ENCODE results near the gene NEDD4.

DNA sequence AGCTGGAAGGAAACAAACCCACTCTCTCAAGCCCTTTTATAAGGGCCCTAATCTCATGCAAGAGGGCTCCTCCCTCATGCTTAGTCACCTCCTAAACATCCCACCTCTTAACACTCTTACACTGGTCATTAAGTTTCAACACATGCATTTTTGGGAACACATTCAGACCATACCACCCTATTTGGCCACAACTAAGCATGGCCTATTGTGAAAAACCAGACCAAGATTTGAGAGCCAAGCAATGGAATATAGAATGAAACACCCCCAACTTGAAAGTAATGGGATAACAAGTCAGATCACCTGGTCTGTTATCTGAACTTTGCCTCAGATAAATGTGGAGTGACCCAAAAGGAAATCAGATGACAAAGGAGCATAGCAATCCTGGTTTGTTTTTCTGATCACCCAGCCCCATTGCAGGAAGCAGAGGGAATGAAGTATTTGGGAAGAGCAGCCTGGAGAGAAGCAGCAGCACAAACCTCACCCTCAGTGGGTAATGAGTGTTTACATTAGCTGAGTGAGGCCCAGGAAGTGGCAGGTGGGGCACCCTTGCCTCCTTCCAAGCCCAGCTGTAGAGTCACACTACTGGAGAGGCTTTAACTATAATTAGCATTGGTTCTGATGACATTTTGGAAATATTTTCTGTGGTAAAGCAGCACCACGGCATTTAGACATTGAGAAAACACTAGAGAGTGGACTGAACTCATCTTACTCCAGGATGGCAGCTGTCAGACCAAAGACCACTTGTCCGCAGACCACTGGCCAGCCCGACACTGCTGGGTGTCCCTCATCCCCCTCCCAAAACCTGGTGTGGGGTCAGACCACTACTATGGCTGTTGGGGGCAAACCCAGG, 201.6 kb downstream of the NEDD4 start:
- no peak for TF ChIP-seq CTCF (IDR thresholded peaks at IDR 0.05)
- no peak for TF ChIP-seq POLR2A (IDR thresholded peaks at IDR 0.05)

Data from lower leg skin (tissue), 3 donors.